Activated naive CD4-positive, alpha-beta T cell treated with anti-CD3 and anti-CD28 coated beads, Interleukin-2, amount 50 U/mL, for 24 hours (primary cell): Measurements from ENCODE around the gene PRODH2.
A peak's percentile ranks its signal among the peaks of the same experiment; 100 is the strongest.
"Not testable (repeated sequence)": the region's sequence is repeated elsewhere in the genome, so short reads cannot be mapped to it uniquely, and the experiment has no call there.

Source experiments
- H3K27ac Mint-ChIP-seq: one replicate; pipeline ENCODE4 v1.8.0; 2021; ENCODE audit warnings: mild to moderate bottlenecking, mixed read lengths
- H3K27me3 Mint-ChIP-seq: one replicate; pipeline ENCODE4 v1.8.0; 2021; ENCODE audit warnings: mixed read lengths
- H3K36me3 Mint-ChIP-seq: one replicate; pipeline ENCODE4 v1.8.0; 2021; ENCODE audit warnings: mixed read lengths
- H3K4me1 Mint-ChIP-seq: one replicate; pipeline ENCODE4 v1.8.0; 2021; ENCODE audit warnings: mixed read lengths
- H3K4me3 Mint-ChIP-seq: one replicate; pipeline ENCODE4 v1.8.0; 2021; ENCODE audit warnings: mild to moderate bottlenecking, mixed read lengths
- H3K9me3 Mint-ChIP-seq: one replicate; pipeline ENCODE4 v1.8.0; 2021; ENCODE audit warnings: mixed read lengths

Gene PRODH2

GRCh38 chr19:35780717-35781116 lies 31.9 kb downstream of the PRODH2 start:
- H3K4me3 Mint-ChIP-seq, result no peak overlapping the region

GRCh38 chr19:35780058-35780457 lies 32.6 kb downstream of the PRODH2 start:
- Mint-ChIP-seq H3K4me1 (peaks cover 6% of the 10 kb centered on the region), H3K4me3 (no peak overlapping the region), H3K36me3 (peaks cover 2% of the 10 kb centered on the region), H3K27me3 (no peaks in the 10 kb centered on the region), H3K9me3 (no peaks in the 10 kb centered on the region), H3K27ac (no peak overlapping the region)

More at GRCh38 chr19:35780717-35781116, 31.9 kb downstream of the PRODH2 start:
- Mint-ChIP-seq H3K27ac (no peak overlapping the region), H3K9me3 (no peaks in the 10 kb centered on the region), H3K4me1 (peaks cover 4% of the 10 kb centered on the region), H3K27me3 (no peaks in the 10 kb centered on the region), H3K36me3 (peaks cover 2% of the 10 kb centered on the region)

GRCh38 chr19:35779033-35779432 lies 33.6 kb downstream of the PRODH2 start:
- Mint-ChIP-seq H3K4me3 (no peak overlapping the region), H3K36me3 (peaks cover 2% of the 10 kb centered on the region), H3K27me3 (no peaks in the 10 kb centered on the region), H3K27ac (no peak overlapping the region), H3K4me1 (peaks cover 13% of the 10 kb centered on the region), H3K9me3 (no peaks in the 10 kb centered on the region)

GRCh38 chr19:35777961-35778360 lies 34.7 kb downstream of the PRODH2 start:
- peaks cover 13% of the 10 kb centered on the region for H3K4me1 Mint-ChIP-seq
- no peak overlapping the region for H3K4me3 Mint-ChIP-seq
- no peaks in the 10 kb centered on the region for H3K27me3 Mint-ChIP-seq
- H3K36me3 Mint-ChIP-seq, result peaks cover 2% of the 10 kb centered on the region
- H3K9me3 Mint-ChIP-seq, result no peaks in the 10 kb centered on the region
- no peak overlapping the region for H3K27ac Mint-ChIP-seq

GRCh38 chr19:35777086-35777841 lies 35.4 kb downstream of the PRODH2 start:
- Mint-ChIP-seq H3K4me3 (peak overlapping the region; percentile 59), H3K4me1 (peaks cover 13% of the 10 kb centered on the region), H3K9me3 (no peaks in the 10 kb centered on the region), H3K36me3 (no peaks in the 10 kb centered on the region), H3K27me3 (no peaks in the 10 kb centered on the region), H3K27ac (no peak overlapping the region)

GRCh38 chr19:35776102-35776788 lies 36.4 kb downstream of the PRODH2 start:
- H3K4me3 Mint-ChIP-seq, result peak overlapping the region; percentile 80
- peaks cover 13% of the 10 kb centered on the region for H3K4me1 Mint-ChIP-seq
- H3K27me3 Mint-ChIP-seq, result no peaks in the 10 kb centered on the region
- H3K27ac Mint-ChIP-seq, result no peak overlapping the region
- H3K9me3 Mint-ChIP-seq, result no peaks in the 10 kb centered on the region
- H3K36me3 Mint-ChIP-seq, result no peaks in the 10 kb centered on the region

- no peaks in the 10 kb centered on the region for H3K36me3 Mint-ChIP-seq
- H3K4me3 Mint-ChIP-seq, result peak within 1 kb of the TSS; percentile 85
- H3K9me3 Mint-ChIP-seq, result no peaks in the 10 kb centered on the region
- H3K27ac Mint-ChIP-seq, result peak within 1 kb of the TSS; percentile 35
- peaks cover 13% of the 10 kb centered on the region for H3K4me1 Mint-ChIP-seq
- no peaks in the 10 kb centered on the region for H3K27me3 Mint-ChIP-seq
Measured at GRCh38 chr19:35775298-35776101, 37.1 kb downstream of the PRODH2 start, which contains the start of gene ARHGAP33. TSS of gene ARHGAP33 (plus strand) at chr19:35775564. CDS start at chr19:35775659, 95 bp downstream.

GRCh38 chr19:35775046-35775297 lies 37.7 kb downstream of the PRODH2 start:
- Mint-ChIP-seq H3K9me3 (no peaks in the 10 kb centered on the region), H3K4me1 (peaks cover 13% of the 10 kb centered on the region), H3K27me3 (no peaks in the 10 kb centered on the region), H3K36me3 (no peaks in the 10 kb centered on the region), H3K27ac (peak overlapping the region; percentile 35), H3K4me3 (peak overlapping the region; percentile 85)

GRCh38 chr19:35774274-35775045 lies 38.2 kb downstream of the PRODH2 start:
- no peaks in the 10 kb centered on the region for H3K36me3 Mint-ChIP-seq
- H3K9me3 Mint-ChIP-seq, result no peaks in the 10 kb centered on the region
- peaks cover 13% of the 10 kb centered on the region for H3K4me1 Mint-ChIP-seq
- H3K27ac Mint-ChIP-seq, result no peak overlapping the region
- H3K4me3 Mint-ChIP-seq, result peak overlapping the region; percentile 85
- no peaks in the 10 kb centered on the region for H3K27me3 Mint-ChIP-seq

GRCh38 chr19:35773020-35773806 lies 39.4 kb downstream of the PRODH2 start:
- H3K9me3 Mint-ChIP-seq, result no peaks in the 10 kb centered on the region
- H3K36me3 Mint-ChIP-seq, result peaks cover 3% of the 10 kb centered on the region
- no peak overlapping the region for H3K27ac Mint-ChIP-seq
- no peaks in the 10 kb centered on the region for H3K27me3 Mint-ChIP-seq
- peaks cover 13% of the 10 kb centered on the region for H3K4me1 Mint-ChIP-seq
- H3K4me3 Mint-ChIP-seq, result no peak overlapping the region

GRCh38 chr19:35772362-35772761 lies 40.3 kb downstream of the PRODH2 start:
- not testable (repeated sequence) for H3K36me3 Mint-ChIP-seq, H3K4me3 Mint-ChIP-seq, H3K27ac Mint-ChIP-seq, H3K9me3 Mint-ChIP-seq, H3K27me3 Mint-ChIP-seq
- H3K4me1 Mint-ChIP-seq, result peaks cover 13% of the 10 kb centered on the region

GRCh38 chr19:35768082-35768421 lies 44.6 kb downstream of the PRODH2 start:
- H3K36me3 Mint-ChIP-seq, result peaks cover 3% of the 10 kb centered on the region
- no peak overlapping the region for H3K4me3 Mint-ChIP-seq
- no peak overlapping the region for H3K27ac Mint-ChIP-seq

GRCh38 chr19:35767288-35768081 lies 45.2 kb downstream of the PRODH2 start:
- Mint-ChIP-seq H3K36me3 (peaks cover 3% of the 10 kb centered on the region), H3K4me1 (no peaks in the 10 kb centered on the region), H3K4me3 (no peak overlapping the region), H3K27ac (no peak overlapping the region), H3K27me3 (no peaks in the 10 kb centered on the region), H3K9me3 (no peaks in the 10 kb centered on the region)

More at GRCh38 chr19:35768082-35768421, 44.6 kb downstream of the PRODH2 start:
- Mint-ChIP-seq H3K4me1 (no peaks in the 10 kb centered on the region), H3K9me3 (no peaks in the 10 kb centered on the region), H3K27me3 (no peaks in the 10 kb centered on the region)

GRCh38 chr19:35766571-35767104 lies 46.0 kb downstream of the PRODH2 start:
- H3K9me3 Mint-ChIP-seq, result no peaks in the 10 kb centered on the region
- H3K4me1 Mint-ChIP-seq, result no peaks in the 10 kb centered on the region
- H3K36me3 Mint-ChIP-seq, result peaks cover 3% of the 10 kb centered on the region
- no peaks in the 10 kb centered on the region for H3K27me3 Mint-ChIP-seq
- no peak overlapping the region for H3K27ac Mint-ChIP-seq
- H3K4me3 Mint-ChIP-seq, result no peak overlapping the region
